HG03196 (cell line): ENCODE measurements around the gene NPHP4.

ENCODE experiments used
- ATAC-seq: cut with Tn5 transposase; IDR thresholded peaks from one replicate; pipeline ENCODE4 v1.9.1; 2021; ENCODE audit not compliant: unreplicated experiment

Gene NPHP4

GRCh38 chr1:5818755-5819154 is 173.5 kb downstream of the NPHP4 start:
- ATAC-seq, result no peak

- no peak for ATAC-seq
These were observed 176.5 kb downstream of the NPHP4 start for GRCh38 chr1:5815716-5816115.

- no peak for ATAC-seq
These were observed 177.0 kb downstream of the NPHP4 start for GRCh38 chr1:5815211-5815610.

- ATAC-seq, result no peak
These were observed 178.1 kb downstream of the NPHP4 start for GRCh38 chr1:5814046-5814619.

- no peak for ATAC-seq
These were observed 178.7 kb downstream of the NPHP4 start for GRCh38 chr1:5813480-5813879.
